HEK293T (cell line): ENCODE results near the gene PCDHGA11.
"Not testable (repeated sequence)": the region's sequence is repeated elsewhere in the genome, so short reads cannot be mapped to it uniquely, and the experiment has no call there.

Source experiments
- BHLHE40 ChIP-seq: fragments of 450-650 bp; IDR thresholded peaks from 2 replicates; pipeline ENCODE4 v1.6.1; 2016; ENCODE audit warnings: mild to moderate bottlenecking, moderate library complexity, borderline replicate concordance
- CTBP1 ChIP-seq: fragments of 450-650 bp; IDR thresholded peaks from 2 replicates; pipeline ENCODE4 v1.6.1; 2016; ENCODE audit warnings: borderline replicate concordance
- FOXA1 ChIP-seq: fragments of 450-650 bp; IDR thresholded peaks from 2 replicates; pipeline ENCODE4 v1.6.1; 2016; ENCODE audit warnings: mild to moderate bottlenecking
- FOXK2 ChIP-seq: fragments of 450-650 bp; IDR thresholded peaks from 2 replicates; pipeline ENCODE4 v1.6.1; 2016; ENCODE audit warnings: mild to moderate bottlenecking
- FOXM1 ChIP-seq: fragments of 450-650 bp; IDR thresholded peaks from 2 replicates; pipeline ENCODE4 v1.6.1; 2017; ENCODE audit warnings: mild to moderate bottlenecking, borderline replicate concordance
- HDGF ChIP-seq: fragments of 450-650 bp; IDR thresholded peaks from 2 replicates; pipeline ENCODE4 v1.6.1; 2017; ENCODE audit warnings: antibody characterized with exemption, borderline replicate concordance
- L3MBTL2 ChIP-seq: fragments of 450-650 bp; conservative IDR thresholded peaks from 2 replicates; pipeline ENCODE4 v1.6.1; 2016; ENCODE audit warnings: mild to moderate bottlenecking
- NFRKB ChIP-seq: fragments of 450-650 bp; IDR thresholded peaks from 2 replicates; pipeline ENCODE4 v1.6.1; 2016; ENCODE audit warnings: mild to moderate bottlenecking, moderate library complexity
- SP1 ChIP-seq: fragments of 450-650 bp; IDR thresholded peaks from 2 replicates; pipeline ENCODE4 v1.6.1; 2017
- SUZ12 ChIP-seq: fragments of 450-650 bp; IDR thresholded peaks from 2 replicates; pipeline ENCODE4 v1.6.1; 2016; ENCODE audit warnings: mild to moderate bottlenecking
- ZNF384 ChIP-seq: fragments of 450-650 bp; IDR thresholded peaks from 2 replicates; pipeline ENCODE4 v1.6.1; 2016
- TF ChIP-seq, protein P1 (sequence below): fragments of 450-650 bp; IDR thresholded peaks from 2 replicates; pipeline ENCODE4 v1.6.1; 2016

DNA sequence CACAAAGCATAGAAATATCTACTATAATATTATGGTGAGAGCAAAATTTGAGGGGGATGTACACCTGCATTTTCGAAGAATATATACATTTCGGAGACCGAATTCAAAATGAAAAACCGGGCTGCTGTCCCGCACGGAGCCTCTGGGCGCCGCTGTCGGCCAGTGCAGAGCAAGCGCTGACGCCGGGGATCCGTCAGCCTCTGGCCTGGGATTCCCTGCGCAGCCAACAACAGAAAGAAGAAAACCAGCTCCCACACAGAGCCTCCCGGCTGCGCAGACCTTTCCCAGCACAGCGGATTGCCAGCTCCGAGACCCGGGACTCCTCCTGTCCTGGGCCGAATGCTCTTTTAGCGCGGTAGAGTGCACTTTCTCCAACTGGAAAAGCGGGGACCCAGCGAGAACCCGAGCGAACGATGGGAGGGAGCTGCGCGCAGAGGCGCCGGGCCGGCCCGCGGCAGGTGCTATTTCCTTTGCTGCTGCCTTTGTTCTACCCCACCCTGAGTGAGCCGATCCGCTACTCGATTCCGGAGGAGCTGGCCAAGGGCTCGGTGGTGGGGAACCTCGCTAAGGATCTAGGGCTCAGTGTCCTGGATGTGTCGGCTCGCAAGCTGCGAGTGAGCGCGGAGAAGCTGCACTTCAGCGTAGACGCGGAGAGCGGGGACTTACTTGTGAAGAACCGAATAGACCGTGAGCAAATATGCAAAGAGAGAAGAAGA is 12.9 kb upstream of the PCDHGA11 start, which contains the start of gene PCDHGB6:
- not testable (repeated sequence) for TF ChIP-seq CTBP1, HDGF, FOXM1, SP1, BHLHE40, SUZ12, FOXA1, L3MBTL2, FOXK2, NFRKB, ZNF384
- TF ChIP-seq, protein P1, sequence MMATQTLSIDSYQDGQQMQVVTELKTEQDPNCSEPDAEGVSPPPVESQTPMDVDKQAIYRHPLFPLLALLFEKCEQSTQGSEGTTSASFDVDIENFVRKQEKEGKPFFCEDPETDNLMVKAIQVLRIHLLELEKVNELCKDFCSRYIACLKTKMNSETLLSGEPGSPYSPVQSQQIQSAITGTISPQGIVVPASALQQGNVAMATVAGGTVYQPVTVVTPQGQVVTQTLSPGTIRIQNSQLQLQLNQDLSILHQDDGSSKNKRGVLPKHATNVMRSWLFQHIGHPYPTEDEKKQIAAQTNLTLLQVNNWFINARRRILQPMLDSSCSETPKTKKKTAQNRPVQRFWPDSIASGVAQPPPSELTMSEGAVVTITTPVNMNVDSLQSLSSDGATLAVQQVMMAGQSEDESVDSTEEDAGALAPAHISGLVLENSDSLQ, result not testable (repeated sequence)
